NB4 (cell line): ENCODE measurements around the gene PLLP.

Source experiments
- DNase-seq: peaks from one replicate; pipeline ENCODE4 v3.0.0; 2010; ENCODE audit warnings: low read depth
- H3K4me3 ChIP-seq: one replicate; pipeline ENCODE4 v1.5.1; 2011; ENCODE audit warnings: mild to moderate bottlenecking, low read depth, low read length, moderate library complexity
- MYC ChIP-seq: IDR thresholded peaks from 2 replicates; pipeline ENCODE4 v1.6.1; 2011; ENCODE audit warnings: low read depth, low read length
- POLR2A ChIP-seq: IDR thresholded peaks from 2 replicates; pipeline ENCODE4 v1.6.1; 2011; ENCODE audit warnings: mild to moderate bottlenecking; ENCODE audit not compliant: insufficient read length; ENCODE audit errors: extremely low read depth
- TF ChIP-seq, protein P1 (sequence below): IDR thresholded peaks from one replicate; pipeline ENCODE4 v1.5.1; 2012; ENCODE audit warnings: low read depth, low read length
- TF ChIP-seq, protein P2 (sequence below): IDR thresholded peaks from 2 replicates; pipeline ENCODE4 v1.6.1; 2011; ENCODE audit warnings: low read depth, low read length

The PLLP gene

DNA sequence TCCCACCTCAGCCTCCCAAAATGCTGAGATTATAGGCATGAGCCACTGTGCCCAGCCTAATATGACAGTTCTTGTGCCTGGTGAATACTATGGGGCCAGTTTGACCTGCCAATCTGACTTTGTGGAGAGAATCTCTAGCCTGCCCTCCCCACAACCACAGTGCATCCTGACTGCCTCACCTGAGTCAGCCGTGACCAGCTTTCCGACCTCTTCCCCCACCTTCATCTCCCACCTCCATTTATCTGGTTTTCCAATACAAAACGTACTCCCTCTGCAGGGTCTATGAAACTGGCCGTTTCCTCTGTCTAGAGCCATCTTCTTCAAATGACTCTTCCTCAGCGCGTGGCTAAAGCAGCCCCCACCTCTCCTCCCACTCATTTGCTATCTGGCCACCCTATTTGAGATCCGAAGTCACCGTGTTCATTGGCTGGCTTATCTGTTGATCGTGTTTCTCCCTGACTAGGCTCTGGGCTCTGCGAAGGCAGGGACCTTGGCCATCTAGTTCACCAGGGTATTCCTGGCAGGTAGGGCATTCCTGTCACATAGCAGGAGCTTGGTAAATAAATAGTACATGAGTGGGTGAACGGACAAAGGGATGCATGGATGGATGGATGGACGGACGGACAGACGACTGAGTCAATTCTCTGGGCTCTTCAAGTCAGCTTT is 22.3 kb upstream of the PLLP start:
- H3K4me3 ChIP-seq, result no peak overlapping the region
- no peak for DNase-seq
- TF ChIP-seq POLR2A, result no peak
- TF ChIP-seq, protein P1, sequence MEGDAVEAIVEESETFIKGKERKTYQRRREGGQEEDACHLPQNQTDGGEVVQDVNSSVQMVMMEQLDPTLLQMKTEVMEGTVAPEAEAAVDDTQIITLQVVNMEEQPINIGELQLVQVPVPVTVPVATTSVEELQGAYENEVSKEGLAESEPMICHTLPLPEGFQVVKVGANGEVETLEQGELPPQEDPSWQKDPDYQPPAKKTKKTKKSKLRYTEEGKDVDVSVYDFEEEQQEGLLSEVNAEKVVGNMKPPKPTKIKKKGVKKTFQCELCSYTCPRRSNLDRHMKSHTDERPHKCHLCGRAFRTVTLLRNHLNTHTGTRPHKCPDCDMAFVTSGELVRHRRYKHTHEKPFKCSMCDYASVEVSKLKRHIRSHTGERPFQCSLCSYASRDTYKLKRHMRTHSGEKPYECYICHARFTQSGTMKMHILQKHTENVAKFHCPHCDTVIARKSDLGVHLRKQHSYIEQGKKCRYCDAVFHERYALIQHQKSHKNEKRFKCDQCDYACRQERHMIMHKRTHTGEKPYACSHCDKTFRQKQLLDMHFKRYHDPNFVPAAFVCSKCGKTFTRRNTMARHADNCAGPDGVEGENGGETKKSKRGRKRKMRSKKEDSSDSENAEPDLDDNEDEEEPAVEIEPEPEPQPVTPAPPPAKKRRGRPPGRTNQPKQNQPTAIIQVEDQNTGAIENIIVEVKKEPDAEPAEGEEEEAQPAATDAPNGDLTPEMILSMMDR, result no peak

DNA sequence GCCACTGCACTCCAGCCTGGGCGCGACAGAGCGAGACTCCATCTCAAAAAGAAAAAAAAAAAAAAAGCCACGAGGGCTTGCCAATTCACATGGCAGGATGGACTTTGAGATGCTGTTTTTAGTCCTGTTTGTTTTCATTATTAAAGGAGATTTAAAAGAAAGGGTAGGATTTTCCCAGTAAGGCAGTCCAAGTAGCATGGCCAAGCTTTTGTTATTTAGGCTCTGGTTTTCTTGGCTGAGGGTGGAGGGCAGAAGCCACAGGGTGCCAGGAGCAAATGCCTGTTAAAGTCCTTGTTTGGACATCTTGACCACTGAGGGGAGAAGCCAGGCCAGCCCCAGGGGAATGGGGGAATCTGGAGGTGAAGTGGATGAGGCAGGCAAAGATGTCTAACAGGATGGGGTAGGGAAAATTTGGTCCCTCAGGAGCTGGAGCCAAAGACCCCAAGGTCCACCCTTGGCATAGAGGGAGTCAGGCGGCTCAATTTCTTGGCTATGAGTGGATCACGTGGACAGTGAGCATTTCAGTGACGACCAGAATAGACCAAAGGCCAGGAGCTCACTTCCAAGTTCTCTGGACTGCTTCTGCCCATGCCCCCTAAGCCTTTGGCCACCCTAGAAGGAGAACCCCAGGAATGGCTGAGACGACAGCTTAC is 20.8 kb upstream of the PLLP start:
- DNase-seq, result no peak
- H3K4me3 ChIP-seq, result no peak overlapping the region
- TF ChIP-seq MYC, result no peak
- TF ChIP-seq, protein P2, sequence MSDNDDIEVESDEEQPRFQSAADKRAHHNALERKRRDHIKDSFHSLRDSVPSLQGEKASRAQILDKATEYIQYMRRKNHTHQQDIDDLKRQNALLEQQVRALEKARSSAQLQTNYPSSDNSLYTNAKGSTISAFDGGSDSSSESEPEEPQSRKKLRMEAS, result no peak
- TF ChIP-seq, protein P1, result no peak
- TF ChIP-seq POLR2A, result no peak

DNA sequence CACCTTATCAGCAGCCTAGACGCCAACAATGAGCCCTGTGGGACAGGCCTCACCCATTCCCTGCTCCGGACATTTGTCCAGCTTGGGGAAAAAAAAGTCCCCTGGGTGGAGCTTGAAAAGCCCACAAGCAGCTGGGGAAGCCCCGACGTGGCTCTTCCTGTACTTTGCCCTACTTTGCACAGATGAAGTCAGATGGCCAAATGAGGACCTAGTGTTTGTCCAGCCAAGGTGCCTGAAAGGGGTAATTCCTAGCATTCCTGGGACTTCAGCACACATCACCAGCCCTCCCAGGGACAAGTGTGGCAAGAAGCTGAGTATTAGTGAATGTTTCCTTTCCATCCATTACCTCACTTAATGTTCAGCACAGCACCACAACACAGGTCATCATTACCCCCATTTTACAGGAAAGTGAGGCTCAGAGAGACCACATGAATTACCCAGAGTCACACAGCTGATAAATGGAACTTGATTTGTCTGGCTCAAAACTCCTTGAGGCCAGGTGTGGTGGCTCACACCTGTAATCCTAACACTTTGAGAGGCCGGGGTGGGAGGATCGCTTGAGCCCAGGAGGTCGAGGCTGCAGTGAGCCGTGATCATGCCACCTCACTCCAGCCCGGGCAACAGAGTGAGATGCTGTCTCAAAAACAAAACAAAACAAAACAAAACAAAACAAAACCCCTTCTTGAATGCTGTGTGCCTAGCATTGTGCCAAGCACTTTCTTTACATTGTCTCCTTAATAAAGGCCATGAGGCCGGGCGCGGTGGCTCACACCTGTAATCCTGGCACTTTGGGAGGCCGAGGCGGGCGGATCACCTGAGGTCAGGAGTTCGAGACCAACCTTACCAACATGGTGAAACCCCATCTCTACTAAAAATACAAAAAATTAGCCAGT is 19.9 kb upstream of the PLLP start:
- DNase-seq, result no peak
- TF ChIP-seq MYC (no peak), POLR2A (no peak)
- TF ChIP-seq, protein P1, result no peak
- TF ChIP-seq, protein P2, result no peak
- no peak overlapping the region for H3K4me3 ChIP-seq

DNA sequence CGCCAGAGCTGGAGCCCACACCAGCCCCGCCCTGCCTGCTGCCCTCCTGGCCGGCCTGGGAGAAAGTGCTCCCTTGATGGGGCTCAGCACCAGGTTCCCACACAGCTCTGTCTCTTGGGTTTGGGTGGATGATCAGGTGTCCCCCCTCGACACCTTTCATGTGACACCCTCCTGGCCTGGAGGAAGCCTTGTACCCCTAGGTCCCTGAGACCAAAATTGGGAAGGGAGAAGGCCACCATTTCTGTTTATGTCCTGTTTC is 19.4 kb upstream of the PLLP start:
- DNase-seq, result no peak
- TF ChIP-seq POLR2A (no peak), MYC (no peak)
- TF ChIP-seq, protein P2, result no peak
- TF ChIP-seq, protein P1, result no peak
- H3K4me3 ChIP-seq, result no peak overlapping the region

DNA sequence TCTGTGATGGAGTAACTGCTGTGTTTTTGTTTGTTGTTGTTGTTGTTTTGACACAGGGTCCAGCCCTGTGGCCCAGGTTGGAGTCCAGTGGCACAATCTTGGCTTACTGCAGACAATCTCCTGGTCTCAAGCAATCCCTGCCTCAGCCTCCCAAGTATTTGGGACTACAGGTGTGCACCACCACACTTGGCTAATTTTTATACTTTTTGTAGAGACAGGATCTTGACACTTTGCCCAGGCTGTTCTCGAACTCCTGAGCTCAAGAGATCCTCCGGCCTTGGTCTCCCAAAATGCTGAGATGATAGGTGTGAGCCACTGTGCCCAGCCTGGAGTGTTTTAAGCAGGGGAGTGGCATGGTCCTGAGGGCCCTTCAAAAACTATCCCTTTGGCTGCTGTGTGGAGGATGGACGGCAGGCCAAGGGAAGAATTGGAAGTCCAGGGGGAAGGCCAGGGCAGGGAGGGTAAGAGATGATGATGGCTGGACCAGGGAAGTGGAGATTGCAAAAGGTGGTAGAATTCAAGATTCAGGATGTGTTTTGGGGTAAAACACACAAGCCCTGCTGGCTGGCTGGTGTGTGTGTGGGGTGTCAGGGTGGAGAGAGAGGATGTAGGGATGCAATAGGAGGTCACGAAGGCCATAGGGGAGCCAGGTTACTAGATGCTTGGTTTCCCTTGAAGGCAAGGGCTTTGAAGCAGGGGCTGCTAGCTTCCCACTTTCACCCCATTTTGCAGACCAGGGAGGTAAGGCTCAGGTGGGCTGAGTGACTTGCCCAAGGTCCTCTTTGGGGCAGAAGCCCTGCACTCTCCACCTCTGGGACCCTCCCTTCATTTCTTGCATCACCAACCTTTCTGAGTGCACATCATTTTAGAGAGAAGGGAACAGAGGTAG is 18.8 kb upstream of the PLLP start:
- H3K4me3 ChIP-seq, result no peak overlapping the region
- TF ChIP-seq POLR2A (no peak), MYC (no peak)
- TF ChIP-seq, protein P2, result no peak
- TF ChIP-seq, protein P1, result no peak
- no peak for DNase-seq
